Non-pigmented ciliary epithelial cell (primary cell): Measurements from ENCODE around the gene CDK5.
A peak's percentile ranks its signal among the peaks of the same experiment; 100 is the strongest.

Experiments
- DNase-seq: peaks from one replicate; pipeline ENCODE4 v3.0.0-alpha.2; 2010; ENCODE audit warnings: low read depth

The CDK5 gene

DNA sequence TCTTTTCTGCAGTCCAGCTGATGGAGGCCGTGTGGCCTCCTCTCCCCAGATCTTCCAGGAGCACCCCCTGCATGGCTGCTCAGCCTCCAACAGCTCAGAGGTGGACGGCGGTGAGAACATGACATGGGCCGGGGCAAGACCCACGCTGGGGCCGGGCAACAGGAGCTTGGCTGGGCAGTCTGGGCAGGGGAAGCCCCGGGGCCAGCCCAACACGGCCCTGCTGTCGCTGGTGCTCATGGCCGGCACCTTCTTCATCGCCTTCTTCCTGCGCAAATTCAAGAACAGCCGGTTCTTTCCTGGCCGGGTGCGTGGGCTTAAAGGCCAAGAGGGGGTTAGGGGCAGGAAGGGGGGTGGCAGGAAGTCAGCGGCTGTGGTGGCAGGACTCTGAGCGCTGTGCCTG is 16.3 kb upstream of the CDK5 start:
- DNase-seq: no peak

DNA sequence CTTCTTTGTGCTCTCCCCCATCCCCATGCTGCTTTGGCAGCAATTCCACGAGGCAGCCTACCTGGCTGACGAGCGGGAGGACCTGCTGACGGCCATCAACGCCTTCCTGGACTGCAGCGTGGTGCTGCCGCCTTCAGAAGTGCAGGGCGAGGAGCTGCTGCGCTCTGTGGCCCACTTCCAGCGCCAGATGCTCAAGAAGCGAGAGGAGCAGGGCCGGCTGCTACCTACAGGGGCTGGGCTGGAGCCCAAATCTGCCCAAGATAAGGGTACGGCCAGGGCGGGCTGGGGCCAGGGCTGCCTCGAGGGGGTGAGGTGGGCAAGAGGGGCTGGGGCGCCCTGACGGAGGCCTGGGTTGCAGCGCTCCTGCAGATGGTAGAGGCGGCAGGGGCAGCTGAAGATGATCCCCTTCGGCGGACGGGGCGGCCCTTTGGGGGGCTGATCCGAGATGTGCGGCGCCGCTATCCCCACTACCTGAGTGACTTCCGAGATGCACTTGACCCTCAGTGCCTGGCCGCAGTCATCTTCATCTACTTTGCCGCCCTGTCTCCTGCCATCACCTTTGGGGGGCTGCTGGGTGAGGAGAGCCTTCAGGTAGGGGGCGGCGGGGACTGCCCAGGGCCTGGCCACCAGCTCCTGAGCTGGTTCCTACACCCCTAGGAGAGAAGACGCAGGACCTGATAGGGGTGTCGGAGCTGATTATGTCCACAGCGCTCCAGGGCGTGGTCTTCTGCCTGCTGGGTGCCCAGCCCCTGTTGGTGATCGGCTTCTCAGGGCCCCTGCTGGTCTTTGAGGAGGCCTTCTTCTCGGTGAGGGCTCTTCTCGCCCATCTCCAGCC is 13.6 kb upstream of the CDK5 start:
- no peak for DNase-seq

DNA sequence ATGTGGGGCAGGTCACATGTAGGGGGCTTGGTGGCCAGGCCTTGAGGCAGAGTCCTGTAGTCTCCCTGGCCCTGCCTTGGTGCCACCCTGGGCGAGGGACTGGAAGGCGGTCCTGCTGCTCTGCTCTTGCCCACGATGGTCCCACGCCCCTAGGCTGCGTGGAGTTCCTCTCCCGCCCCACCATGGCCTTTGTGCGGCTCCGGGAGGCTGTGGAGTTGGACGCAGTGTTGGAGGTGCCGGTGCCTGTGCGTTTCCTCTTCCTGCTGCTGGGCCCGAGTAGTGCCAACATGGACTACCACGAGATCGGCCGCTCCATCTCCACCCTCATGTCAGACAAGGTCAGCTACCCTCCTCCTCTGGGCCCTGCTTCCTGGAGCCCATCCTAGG is 12.9 kb upstream of the CDK5 start:
- DNase-seq: no peak

DNA sequence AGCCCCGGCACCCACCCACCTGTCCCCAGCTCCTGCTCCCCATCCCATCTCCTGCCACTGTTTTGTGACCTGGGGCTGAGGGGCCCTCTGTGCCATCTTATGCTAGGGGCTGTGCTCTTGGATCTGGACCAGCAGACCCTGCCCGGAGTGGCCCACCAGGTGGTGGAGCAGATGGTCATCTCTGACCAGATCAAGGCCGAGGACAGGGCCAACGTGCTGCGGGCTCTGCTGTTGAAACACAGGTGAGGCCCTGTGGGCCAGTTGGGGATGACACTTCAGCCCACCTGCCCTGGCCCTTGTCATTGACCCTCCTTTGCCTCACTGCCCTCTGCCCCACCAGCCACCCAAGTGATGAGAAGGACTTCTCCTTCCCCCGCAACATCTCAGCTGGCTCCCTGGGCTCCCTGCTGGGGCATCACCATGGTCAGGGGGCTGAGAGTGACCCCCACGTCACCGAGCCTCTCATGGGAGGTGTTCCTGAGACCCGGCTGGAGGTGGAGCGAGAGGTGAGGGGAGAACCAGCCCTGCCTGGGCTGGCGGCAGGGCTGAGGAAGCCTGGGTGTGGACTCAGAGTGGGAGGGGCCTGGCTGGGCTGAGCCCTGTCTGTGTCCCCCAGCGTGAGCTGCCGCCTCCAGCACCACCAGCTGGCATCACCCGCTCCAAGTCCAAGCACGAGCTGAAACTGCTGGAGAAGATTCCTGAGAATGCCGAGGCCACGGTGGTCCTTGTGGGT is 12.3 kb upstream of the CDK5 start:
- DNase-seq: no peak

DNA sequence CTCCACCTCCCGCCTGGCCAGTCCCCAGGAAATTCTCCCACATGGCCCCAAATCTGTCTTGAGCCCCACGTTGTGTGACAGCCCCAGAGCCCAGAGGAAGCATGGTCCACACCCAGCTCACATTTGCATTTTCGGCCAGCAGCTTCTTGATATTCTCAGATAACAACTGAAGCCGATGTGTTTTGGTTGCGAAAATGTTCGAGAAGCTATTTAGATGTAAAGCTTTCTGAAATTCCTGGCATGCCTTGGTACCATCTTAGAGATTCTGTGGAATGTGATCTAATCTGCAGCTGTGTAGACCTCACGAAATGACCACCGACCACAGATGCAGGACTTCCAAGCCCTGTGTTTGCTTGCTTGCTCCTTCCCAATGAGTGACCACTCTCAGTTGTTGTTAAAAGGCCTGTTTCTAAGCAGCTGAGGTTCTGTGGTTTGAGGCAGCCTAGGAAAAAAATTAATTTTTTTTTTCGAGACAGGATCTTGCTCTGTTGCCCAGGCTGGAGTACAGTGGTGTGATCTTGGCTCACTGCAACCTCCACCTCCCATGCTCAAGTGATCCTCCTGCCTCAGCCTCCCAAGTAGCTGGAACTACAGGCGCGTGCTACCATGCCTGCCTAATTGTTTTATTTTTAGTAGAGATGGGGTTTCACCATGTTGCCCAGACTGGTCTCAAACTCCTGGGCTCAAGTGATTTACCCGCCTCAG is 10.5 kb upstream of the CDK5 start:
- DNase-seq: no peak

- no peak for DNase-seq
These were observed 8.7 kb upstream of the CDK5 start for GRCh38 chr7:151066273-151066974.

GRCh38 chr7:151065516-151065915 is 7.8 kb upstream of the CDK5 start:
- no peak for DNase-seq

GRCh38 chr7:151064993-151065392 is 7.3 kb upstream of the CDK5 start:
- no peak for DNase-seq

DNA sequence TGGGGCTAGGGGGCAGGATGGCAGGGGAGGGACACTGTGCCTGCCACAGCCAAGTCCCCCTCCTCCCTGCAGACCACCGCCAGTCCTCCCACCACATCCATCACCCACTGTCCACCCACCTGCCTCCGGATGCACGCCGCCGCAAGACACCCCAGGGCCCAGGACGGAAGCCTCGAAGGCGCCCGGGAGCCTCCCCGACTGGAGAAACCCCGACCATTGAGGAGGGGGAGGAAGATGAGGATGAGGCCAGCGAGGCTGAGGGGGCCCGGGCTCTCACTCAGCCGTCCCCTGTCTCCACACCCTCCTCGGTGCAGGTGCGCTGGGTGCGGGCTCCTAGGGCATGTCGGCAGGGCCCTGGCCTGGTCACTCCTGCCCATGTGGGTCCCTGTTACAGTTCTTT is 6.8 kb upstream of the CDK5 start:
- DNase-seq: no peak

- no peak for DNase-seq
These were observed 5.5 kb upstream of the CDK5 start for GRCh38 chr7:151063212-151063561.

- no peak for DNase-seq
These were observed 4.9 kb upstream of the CDK5 start for GRCh38 chr7:151062399-151063211.

GRCh38 chr7:151062111-151062398 is 4.4 kb upstream of the CDK5 start:
- DNase-seq: no peak

GRCh38 chr7:151061213-151062110 is 3.8 kb upstream of the CDK5 start:
- DNase-seq: no peak

GRCh38 chr7:151060416-151061212 is 2.9 kb upstream of the CDK5 start:
- DNase-seq: no peak

- DNase-seq: no peak
These were observed 2.4 kb upstream of the CDK5 start for GRCh38 chr7:151060113-151060415.

DNA sequence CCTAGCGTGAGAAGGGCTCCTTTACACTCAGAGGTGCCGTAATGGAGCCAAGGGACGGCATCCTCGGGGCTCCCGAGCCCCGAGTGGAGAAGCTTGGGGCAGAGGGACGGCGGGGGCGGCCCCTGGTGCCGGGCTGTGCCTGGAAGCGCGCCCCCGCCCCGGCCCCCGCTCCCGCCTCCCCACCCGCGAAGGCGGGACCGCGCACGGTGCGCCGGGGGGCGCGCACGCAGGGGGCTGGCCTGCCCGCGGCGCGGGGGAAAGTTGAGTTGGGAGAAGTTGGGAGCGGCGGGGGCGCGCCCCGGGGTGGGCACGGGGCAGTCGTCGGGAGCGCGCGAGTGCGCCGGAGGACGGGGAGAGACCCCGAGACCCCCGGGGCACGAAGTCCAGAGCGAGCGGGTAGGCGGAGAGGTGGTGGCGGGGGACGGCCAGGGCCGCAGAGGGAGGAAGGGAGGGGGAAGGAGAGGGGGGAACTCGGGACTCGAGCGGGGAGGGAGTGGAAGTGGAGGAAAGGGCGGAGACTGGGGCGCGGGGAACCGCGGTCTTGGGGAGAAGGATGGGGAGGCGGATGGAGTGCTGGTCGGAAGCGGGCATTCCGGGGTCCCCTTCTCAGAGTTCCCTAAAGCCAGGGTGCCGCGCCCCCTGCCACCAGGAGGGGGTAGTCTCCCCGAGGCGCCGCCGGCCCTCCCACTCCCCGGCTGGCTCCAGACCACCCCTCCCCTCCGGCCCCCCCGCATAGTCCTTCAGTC is 1.8 kb upstream of the CDK5 start, which contains the start of gene SLC4A2:
SLC4A2 (plus strand) TSS at position 223 of the 746 bp plus-strand sequence. CDS start 2,399 bp downstream, outside the sequence.
- no peak for DNase-seq

DNA sequence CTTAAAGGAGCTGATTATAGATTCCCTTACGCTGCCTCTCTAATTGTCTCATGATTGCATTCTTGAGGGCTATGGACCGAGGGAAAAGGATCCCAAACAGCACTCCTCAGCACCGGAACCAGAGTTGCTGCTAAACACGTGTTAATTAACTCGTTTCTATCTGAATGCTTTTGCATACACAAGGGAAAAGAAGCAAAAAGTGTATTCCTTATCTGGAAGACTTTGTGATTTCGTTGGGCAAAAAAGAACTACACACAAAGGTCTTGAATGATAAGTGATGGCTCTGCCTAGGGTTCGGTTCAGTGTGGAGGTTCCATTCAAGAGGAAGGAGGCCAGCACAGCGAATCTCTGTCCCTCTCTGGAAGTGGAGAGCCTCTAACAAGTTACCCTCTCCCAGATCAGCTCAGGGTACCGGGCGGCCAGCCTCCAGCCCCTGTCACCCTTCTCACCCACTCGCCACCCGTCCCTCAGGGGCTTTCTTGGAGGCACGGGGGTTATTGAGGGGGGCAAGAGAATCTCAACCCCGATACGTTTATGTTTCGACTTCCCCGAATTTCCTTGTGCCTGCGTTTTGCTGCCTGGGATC is 1.2 kb upstream of the CDK5 start:
- no peak for DNase-seq

DNA sequence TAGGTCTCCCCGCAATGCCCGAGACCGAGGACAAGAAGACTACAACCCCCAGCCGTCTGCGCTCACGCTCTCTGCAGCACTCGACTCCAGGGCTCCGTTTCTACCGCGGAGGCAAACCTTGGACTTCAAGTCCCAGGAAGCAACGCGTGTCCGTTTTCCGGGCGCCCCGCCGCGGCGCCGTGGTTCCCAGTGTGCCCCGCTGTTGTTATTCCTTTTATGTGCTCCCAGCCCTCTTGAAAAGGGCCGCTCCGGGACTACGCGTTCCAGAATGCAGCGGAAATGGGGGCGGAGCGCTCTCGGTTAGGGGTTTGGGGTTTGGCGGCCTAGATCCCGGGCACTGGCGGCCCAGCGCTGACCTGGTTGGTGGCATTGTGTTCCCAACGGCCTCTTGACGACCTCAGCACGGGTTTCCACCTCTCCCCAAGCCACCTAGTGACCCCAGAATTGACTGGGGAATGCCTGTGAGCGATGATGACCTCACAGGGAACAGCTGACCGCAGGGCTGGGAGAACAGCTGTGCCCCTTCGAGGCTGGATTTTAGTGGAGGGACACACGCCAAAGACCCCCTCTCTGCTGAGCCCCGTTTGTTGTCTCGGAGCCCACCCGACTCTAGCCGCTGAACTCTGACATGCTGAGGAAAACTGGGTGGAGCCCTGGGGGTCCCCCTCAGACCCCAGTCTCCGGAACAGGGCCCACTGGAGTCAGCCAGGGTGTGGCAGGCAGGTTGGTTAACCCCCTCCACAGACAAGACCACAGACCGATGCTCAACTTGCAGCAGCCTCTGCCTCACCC is 488 bp upstream of the CDK5 start:
- DNase-seq: peak; percentile 100
